H1 (cell line): ENCODE results near the gene KLF2. TPM values are rescaled to one million over a fixed set of nuclear protein-coding genes. Genes with fewer than 3 reads are reported as not detected.

Experiments
- ASH2L ChIP-seq: fragments of 200-600, 300-600 bp; sonication (generic); IDR thresholded peaks from one replicate; pipeline ENCODE4 v1.7.1; 2017; ENCODE audit warnings: low read length
- ATF3 ChIP-seq: IDR thresholded peaks from 2 replicates; pipeline ENCODE4 v1.6.1; 2011; ENCODE audit warnings: low read depth, mild to moderate bottlenecking, low read length; ENCODE audit not compliant: insufficient read depth
- BRCA1 ChIP-seq: IDR thresholded peaks from 2 replicates; pipeline ENCODE4 v1.6.1; 2012; ENCODE audit warnings: low read depth, low read length, improper control_type of control experiment
- CBX5 ChIP-seq: fragments of 300-800, 300-1000 bp; sonication (generic); IDR thresholded peaks from 2 replicates; pipeline ENCODE4 v1.7.1; 2016; ENCODE audit warnings: antibody characterized with exemption, low read length, low read depth
- CHD1 ChIP-seq: IDR thresholded peaks from 2 replicates; pipeline ENCODE4 v1.6.1; 2012; ENCODE audit warnings: low read depth, low read length, improper control_type of control experiment
- CREB1 ChIP-seq: IDR thresholded peaks from 2 replicates; pipeline ENCODE4 v1.6.1; 2012; ENCODE audit warnings: inconsistent platforms
- CTBP2 ChIP-seq: IDR thresholded peaks from 2 replicates; pipeline ENCODE4 v1.7.0; 2011; ENCODE audit warnings: borderline replicate concordance, mild to moderate bottlenecking, moderate library complexity, mixed read lengths, low read length; ENCODE audit not compliant: insufficient read depth, insufficient read length
- CTCF ChIP-seq, 3 experiments: IDR thresholded peaks; 1 replicate in 2 of 3; 2 replicates in 1 of 3; pipeline versions ENCODE4 v1.5.1 to v1.6.1; 2011; ENCODE audit warnings: low read length in 3 of 3, mild to moderate bottlenecking in 3 of 3, inconsistent platforms in 2 of 3, low read depth in 1 of 3, moderate library complexity in 1 of 3; ENCODE audit not compliant: insufficient read depth in 1 of 3; ENCODE audit errors: control extremely low read depth in 1 of 3
- EP300 ChIP-seq, 2 experiments: IDR thresholded peaks; 1 replicate in 1 of 2; 2 replicates in 1 of 2; pipeline ENCODE4 v1.6.1; 2011 to 2012; ENCODE audit warnings: low read depth in 2 of 2, low read length in 2 of 2, mild to moderate bottlenecking in 2 of 2, borderline replicate concordance in 1 of 2, inconsistent platforms in 1 of 2, moderate library complexity in 1 of 2
- FOSL1 ChIP-seq: IDR thresholded peaks from 2 replicates; pipeline ENCODE4 v1.6.1; 2011; ENCODE audit warnings: mild to moderate bottlenecking, low read depth, low read length, moderate library complexity; ENCODE audit not compliant: insufficient read depth
- GABPA ChIP-seq: IDR thresholded peaks from 2 replicates; pipeline ENCODE4 v1.6.1; 2011; ENCODE audit warnings: mild to moderate bottlenecking, low read length, moderate library complexity, borderline replicate concordance; ENCODE audit not compliant: insufficient read depth
- MAFK ChIP-seq: IDR thresholded peaks from 2 replicates; pipeline ENCODE4 v1.6.1; 2012; ENCODE audit warnings: low read depth, mild to moderate bottlenecking, improper control_type of control experiment, low read length
- POLR2A ChIP-seq, 2 experiments: IDR thresholded peaks; 1 replicate in 1 of 2; 2 replicates in 1 of 2; pipeline ENCODE4 v1.6.1; 2011; ENCODE audit warnings: low read depth in 2 of 2, low read length in 2 of 2, mild to moderate bottlenecking in 2 of 2; ENCODE audit errors: control extremely low read depth in 1 of 2
- RAD21 ChIP-seq, 2 experiments: IDR thresholded peaks in 1 of 2; conservative IDR thresholded peaks in 1 of 2; 2 replicates each; pipeline ENCODE4 v1.6.1; 2011; ENCODE audit warnings: low read depth in 2 of 2, low read length in 2 of 2, improper control_type of control experiment in 1 of 2, inconsistent platforms in 1 of 2, mild to moderate bottlenecking in 1 of 2, moderate library complexity in 1 of 2
- RBBP5 ChIP-seq: IDR thresholded peaks from 2 replicates; pipeline ENCODE4 v1.7.1; 2012; ENCODE audit warnings: low read depth, mild to moderate bottlenecking, inconsistent platforms, low read length, moderate library complexity, borderline replicate concordance
- SIN3A ChIP-seq, 2 experiments: IDR thresholded peaks in 1 of 2; conservative IDR thresholded peaks in 1 of 2; 2 replicates each; pipeline ENCODE4 v1.6.1; 2011 to 2012; ENCODE audit warnings: low read length in 2 of 2, improper control_type of control experiment in 1 of 2, low read depth in 1 of 2, mild to moderate bottlenecking in 1 of 2
- SIRT6 ChIP-seq: IDR thresholded peaks from one replicate; pipeline ENCODE4 v1.7.1; 2012; ENCODE audit warnings: low read length, inconsistent platforms
- SP2 ChIP-seq: IDR thresholded peaks from 2 replicates; pipeline ENCODE4 v1.6.1; 2012; ENCODE audit warnings: mild to moderate bottlenecking, low read length, inconsistent platforms
- SUZ12 ChIP-seq: fragments of 200-600 bp; sonication (generic); IDR thresholded peaks from 2 replicates; pipeline ENCODE4 v1.6.1; 2012; ENCODE audit warnings: mild to moderate bottlenecking, inconsistent platforms, low read length, moderate library complexity, mixed read lengths
- YY1 ChIP-seq: IDR thresholded peaks from 2 replicates; pipeline ENCODE4 v1.6.1; 2011; ENCODE audit warnings: low read depth, mild to moderate bottlenecking, low read length
- polyA plus RNA-seq, 7 experiments: library from polyadenylated mRNA; depleted of rRNA in 3 of 7; stranded (reverse) in 5 of 7; unstranded in 2 of 7; fragments of >200 nt in 5 of 7; fragments of 200-250 nt in 2 of 7; gene quantifications; 1 replicate in 5 of 7; 2 replicates in 1 of 7; 4 replicates in 1 of 7; pipeline versions ENCODE4 v1.2.1 to v1.2.3, GENCODE V29; 2011 to 2013; ENCODE audit warnings: missing spikeins in 2 of 7, mixed read lengths in 2 of 7
- total RNA-seq: library from RNA; stranded (reverse); fragmentation: NEBNext Ultra II Directional; extraction: Animal tissue kit (Norgen Biotek cat#: 25700); gene quantifications from 2 replicates; pipeline ENCODE4 v1.2.1, GENCODE V29; 2021

KLF2 gene
- total and polyA plus RNA-seq, 2 of the 8 experiments (the other 6 are each of a cell fraction or from before 2014, with no cell fraction given): 0.19 to 0.33 TPM

- TF ChIP-seq FOSL1: no peak
- no peak for TF ChIP-seq EP300 (IDR thresholded peaks at IDR 0.05; ENCODE audit: borderline replicate concordance in 1 of 2, low read depth in 2 of 2, low read length in 2 of 2)
- no peak for TF ChIP-seq SIRT6
- TF ChIP-seq MAFK: no peak
- TF ChIP-seq RBBP5: peak; percentile 81
- 0 out of 4 replicates have a peak, but pooled peaks of 1 of the 2 experiments have one; percentile 7 for TF ChIP-seq SIN3A (conservative IDR thresholded peaks at IDR 0.05 in 1 of 2, IDR thresholded peaks at IDR 0.05 in 1 of 2; ENCODE audit: low read depth in 1 of 2, low read length in 2 of 2)
- no peak for TF ChIP-seq CHD1
- TF ChIP-seq RAD21 (IDR thresholded peaks at IDR 0.05 in 1 of 2, conservative IDR thresholded peaks at IDR 0.05 in 1 of 2; ENCODE audit: low read depth in 2 of 2, low read length in 2 of 2): no peak
- TF ChIP-seq GABPA: no peak
- no peak for TF ChIP-seq SP2
- peak in 2 of 3 experiments; percentile 0 to 5; a peak in 3 of 4 replicates for TF ChIP-seq CTCF (IDR thresholded peaks at IDR 0.05; ENCODE audit: control extremely low read depth in 1 of 3, insufficient read depth in 1 of 3, low read depth in 1 of 3, low read length in 3 of 3)
- no peak for TF ChIP-seq BRCA1
- TF ChIP-seq POLR2A (IDR thresholded peaks at IDR 0.05; ENCODE audit: control extremely low read depth in 1 of 2, low read depth in 2 of 2, low read length in 2 of 2): no peak
- TF ChIP-seq CBX5: no peak
- TF ChIP-seq ATF3: no peak
- TF ChIP-seq CTBP2: no peak
- no peak for TF ChIP-seq ASH2L
- no peak for TF ChIP-seq YY1
- no peak for TF ChIP-seq SUZ12
- TF ChIP-seq CREB1: 0 out of 2 replicates have a peak, but pooled peaks have one; percentile 6
These were observed 1.2 kb downstream of the KLF2 start (continued) for GRCh38 chr19:16325641-16326400.
